ENCODE measurements around the gene SMPDL3B.
A peak's percentile ranks its signal among the peaks of the same experiment; 100 is the strongest.

The SMPDL3B gene

GRCh38 chr1:27940870-27941560 is 6.2 kb downstream of the SMPDL3B start:
- no peak overlapping the region for H3K4me3 ChIP-seq (ENCODE audit: low read depth, low read length)

- no peak overlapping the region for H3K4me3 ChIP-seq (ENCODE audit: low read depth, low read length)
These were observed 7.1 kb downstream of the SMPDL3B start for GRCh38 chr1:27941671-27942540.

GRCh38 chr1:27945020-27945419 is 10.2 kb downstream of the SMPDL3B start:
- no peak overlapping the region for H3K4me3 ChIP-seq (ENCODE audit: low read depth, low read length)

- no peak overlapping the region for H3K4me3 ChIP-seq (ENCODE audit: low read depth, low read length)
These were observed 14.2 kb downstream of the SMPDL3B start for GRCh38 chr1:27949027-27949426.

GRCh38 chr1:27951396-27951795 is 16.6 kb downstream of the SMPDL3B start:
- no peak overlapping the region for H3K4me3 ChIP-seq (ENCODE audit: low read depth, low read length)

GRCh38 chr1:27952147-27952546 is 17.3 kb downstream of the SMPDL3B start:
- no peak overlapping the region for H3K4me3 ChIP-seq (ENCODE audit: low read depth, low read length)

- no peak overlapping the region for H3K4me3 ChIP-seq (ENCODE audit: low read depth, low read length)
These were observed 19.4 kb downstream of the SMPDL3B start for GRCh38 chr1:27954186-27954585.

GRCh38 chr1:27955076-27955475 is 20.3 kb downstream of the SMPDL3B start:
- no peak overlapping the region for H3K4me3 ChIP-seq (ENCODE audit: low read depth, low read length)

GRCh38 chr1:27956761-27957160 is 22.0 kb downstream of the SMPDL3B start:
- no peak overlapping the region for H3K4me3 ChIP-seq (ENCODE audit: low read depth, low read length)

GRCh38 chr1:27957655-27958054 is 22.9 kb downstream of the SMPDL3B start:
- H3K4me3 ChIP-seq (ENCODE audit: low read depth, low read length), result no peak overlapping the region

GRCh38 chr1:27958513-27958912 is 23.7 kb downstream of the SMPDL3B start:
- no peak overlapping the region for H3K4me3 ChIP-seq (ENCODE audit: low read depth, low read length)

GRCh38 chr1:27959792-27960603 is 25.2 kb downstream of the SMPDL3B start, which contains the start of gene XKR8:
XKR8 (plus strand) TSS chr1:27959973; CDS start chr1:27960070, 97 bp downstream.
- H3K4me3 ChIP-seq (ENCODE audit: low read depth, low read length), result peak within 1 kb of the TSS; percentile 61

GRCh38 chr1:27960762-27961645 is 26.2 kb downstream of the SMPDL3B start:
- peak overlapping the region; percentile 1 for H3K4me3 ChIP-seq (ENCODE audit: low read depth, low read length)

- H3K4me3 ChIP-seq (ENCODE audit: low read depth, low read length), result no peak overlapping the region
These were observed 26.9 kb downstream of the SMPDL3B start for GRCh38 chr1:27961646-27962221.

- H3K4me3 ChIP-seq (ENCODE audit: low read depth, low read length), result no peak overlapping the region
These were observed 28.6 kb downstream of the SMPDL3B start for GRCh38 chr1:27963393-27963792.

- H3K4me3 ChIP-seq (ENCODE audit: low read depth, low read length), result no peak overlapping the region
These were observed 31.8 kb downstream of the SMPDL3B start for GRCh38 chr1:27966402-27967105.

- no peak overlapping the region for H3K4me3 ChIP-seq (ENCODE audit: low read depth, low read length)
These were observed 32.5 kb downstream of the SMPDL3B start for GRCh38 chr1:27967106-27967883.

- no peak overlapping the region for H3K4me3 ChIP-seq (ENCODE audit: low read depth, low read length)
These were observed 33.2 kb downstream of the SMPDL3B start for GRCh38 chr1:27967884-27968466.

All from iPS-11a (cell line).